Medulla oblongata (tissue), 1 donor: ENCODE results near the gene GALNT7.

ENCODE experiments used
- DNase-seq: peaks from one replicate; pipeline ENCODE4 v3.0.0-alpha.2; 2015; ENCODE audit errors: extremely low spot score

GALNT7 gene

GRCh38 chr4:173301518-173302201 is 133.0 kb downstream of the GALNT7 start:
- DNase-seq = peak; percentile 59

- DNase-seq = no peak
Measured at GRCh38 chr4:173307778-173308177, 139.2 kb downstream of the GALNT7 start.

GRCh38 chr4:173311368-173311767 is 142.8 kb downstream of the GALNT7 start:
- DNase-seq = no peak

GRCh38 chr4:173314715-173315114 is 146.1 kb downstream of the GALNT7 start:
- no peak for DNase-seq

- no peak for DNase-seq
Measured at GRCh38 chr4:173316060-173316459, 147.4 kb downstream of the GALNT7 start.

- DNase-seq = no peak
Measured at GRCh38 chr4:173317004-173317403, 148.4 kb downstream of the GALNT7 start.

- no peak for DNase-seq
Measured at GRCh38 chr4:173318240-173318639, 149.6 kb downstream of the GALNT7 start.

GRCh38 chr4:173318648-173319211 is 150.1 kb downstream of the GALNT7 start:
- peak; percentile 66 for DNase-seq

GRCh38 chr4:173319696-173320095 is 151.1 kb downstream of the GALNT7 start:
- DNase-seq = no peak

GRCh38 chr4:173325007-173325736 is 156.6 kb downstream of the GALNT7 start:
- no peak for DNase-seq

- DNase-seq = no peak
Measured at GRCh38 chr4:173328236-173328901, 159.8 kb downstream of the GALNT7 start.

GRCh38 chr4:173330590-173330989 is 162.0 kb downstream of the GALNT7 start:
- no peak for DNase-seq

GRCh38 chr4:173332021-173332487 is 163.4 kb downstream of the GALNT7 start:
- DNase-seq = no peak

- peak; percentile 23 for DNase-seq
Measured at GRCh38 chr4:173332963-173333657, 164.5 kb downstream of the GALNT7 start.

- DNase-seq = peak; percentile 60
Measured at GRCh38 chr4:173333658-173334084, 165.1 kb downstream of the GALNT7 start.

- peak; percentile 100 for DNase-seq
Measured at GRCh38 chr4:173334085-173334890, 165.7 kb downstream of the GALNT7 start, which contains the start of gene HMGB2. HMGB2 (minus strand) TSS chr4:173334358; CDS start chr4:173333649, 709 bp downstream.

GRCh38 chr4:173334891-173335752 is 166.5 kb downstream of the GALNT7 start:
- peak; percentile 64 for DNase-seq

- no peak for DNase-seq
Measured at GRCh38 chr4:173337463-173337862, 168.9 kb downstream of the GALNT7 start.

GRCh38 chr4:173343832-173344397 is 175.3 kb downstream of the GALNT7 start:
- DNase-seq = no peak
